Ovary (tissue), 3 donors: ENCODE data around the gene VASN.

Experiments
- EP300 ChIP-seq: sonication (generic); formaldehyde crosslinking; IDR thresholded peaks from one replicate; pipeline ENCODE4 v1.6.1; 2017; ENCODE audit warnings: antibody characterized with exemption
- TF ChIP-seq, protein P1 (sequence below), 3 donors: fragments of 450-650 bp in 2 of 3; fragments of 200-600 bp in 1 of 3; IDR thresholded peaks; one replicate each; pipeline versions ENCODE4 v1.5.1 to v1.8.0; 2016 to 2022; ENCODE audit warnings: antibody characterized with exemption in 3 of 3, mild to moderate bottlenecking in 1 of 3
- donor health status: DM: no; HTN: no; CAD: no.

DNA sequence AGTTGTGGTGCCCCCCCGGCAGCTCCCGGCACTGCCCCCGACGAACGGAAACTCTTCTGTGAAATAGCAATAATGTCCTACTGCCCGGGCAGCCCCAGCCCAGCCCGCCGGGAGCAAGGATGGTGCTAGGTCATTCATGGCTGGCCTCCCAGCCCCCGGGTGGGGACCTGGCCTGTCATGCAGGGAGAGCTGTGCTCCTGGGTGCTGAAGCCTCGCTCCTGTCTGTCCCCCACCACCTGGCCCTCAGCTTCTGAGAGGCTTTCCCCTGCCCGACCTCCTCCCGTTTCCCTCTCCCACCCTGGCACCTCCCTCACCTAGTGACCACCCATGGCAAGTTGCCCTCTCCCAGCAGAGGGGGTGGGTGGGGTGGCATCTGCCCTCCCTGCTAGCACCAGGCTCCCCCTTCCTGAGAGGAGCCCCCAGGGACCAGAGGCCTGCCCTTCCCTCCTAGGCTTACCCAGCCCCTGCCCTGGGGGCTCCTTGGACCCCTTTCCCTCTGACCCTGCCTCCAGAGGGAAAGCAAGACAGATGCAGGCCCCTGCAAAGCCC, 34.0 kb upstream of the VASN start:
- TF ChIP-seq, protein P1, sequence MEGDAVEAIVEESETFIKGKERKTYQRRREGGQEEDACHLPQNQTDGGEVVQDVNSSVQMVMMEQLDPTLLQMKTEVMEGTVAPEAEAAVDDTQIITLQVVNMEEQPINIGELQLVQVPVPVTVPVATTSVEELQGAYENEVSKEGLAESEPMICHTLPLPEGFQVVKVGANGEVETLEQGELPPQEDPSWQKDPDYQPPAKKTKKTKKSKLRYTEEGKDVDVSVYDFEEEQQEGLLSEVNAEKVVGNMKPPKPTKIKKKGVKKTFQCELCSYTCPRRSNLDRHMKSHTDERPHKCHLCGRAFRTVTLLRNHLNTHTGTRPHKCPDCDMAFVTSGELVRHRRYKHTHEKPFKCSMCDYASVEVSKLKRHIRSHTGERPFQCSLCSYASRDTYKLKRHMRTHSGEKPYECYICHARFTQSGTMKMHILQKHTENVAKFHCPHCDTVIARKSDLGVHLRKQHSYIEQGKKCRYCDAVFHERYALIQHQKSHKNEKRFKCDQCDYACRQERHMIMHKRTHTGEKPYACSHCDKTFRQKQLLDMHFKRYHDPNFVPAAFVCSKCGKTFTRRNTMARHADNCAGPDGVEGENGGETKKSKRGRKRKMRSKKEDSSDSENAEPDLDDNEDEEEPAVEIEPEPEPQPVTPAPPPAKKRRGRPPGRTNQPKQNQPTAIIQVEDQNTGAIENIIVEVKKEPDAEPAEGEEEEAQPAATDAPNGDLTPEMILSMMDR (IDR thresholded peaks at IDR 0.05) = no peak
- TF ChIP-seq EP300 = no peak
